ENCODE measurements around the gene PAPSS1.

The PAPSS1 gene

DNA sequence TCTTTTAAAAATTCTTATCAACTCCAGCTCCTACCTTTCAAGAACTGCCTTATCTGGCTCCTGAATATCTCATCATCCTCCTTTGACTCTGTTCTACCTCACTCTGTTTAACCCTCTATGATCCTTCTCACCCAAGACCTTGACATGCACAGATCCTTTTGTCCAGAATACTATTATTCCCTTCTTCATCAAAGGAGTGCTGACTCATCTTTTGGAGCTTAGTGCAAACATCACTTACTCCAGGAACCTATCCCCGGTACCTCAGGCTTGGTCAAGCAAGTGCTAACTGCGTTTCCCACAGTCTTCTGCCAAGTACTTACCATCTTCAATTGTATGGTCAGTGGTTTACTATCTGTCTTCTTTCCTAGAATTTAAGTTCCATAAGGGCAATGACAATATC, 96.0 kb downstream of the PAPSS1 start:
- no peak for DNase-seq (ENCODE audit: low read depth in 1 of 2, low spot score in 1 of 2)
- Histone ChIP-seq H3K4me3 (replicated peaks; ENCODE audit: insufficient read depth, low read length) (no peak overlapping the region), H3K27ac (replicated peaks) (no peak overlapping the region), H3K27me3 (ENCODE audit: insufficient read depth, poor library complexity, severe bottlenecking) (no peaks in the 10 kb centered on the region)
- TF ChIP-seq POLR2AphosphoS5 (IDR thresholded peaks at IDR 0.05; ENCODE audit: low read depth) (no peak), SPI1 (IDR thresholded peaks at IDR 0.05; ENCODE audit: borderline replicate concordance, low read depth) (no peak), GABPA (IDR thresholded peaks at IDR 0.05; ENCODE audit: low read depth) (no peak)
- TF ChIP-seq, protein P1, sequence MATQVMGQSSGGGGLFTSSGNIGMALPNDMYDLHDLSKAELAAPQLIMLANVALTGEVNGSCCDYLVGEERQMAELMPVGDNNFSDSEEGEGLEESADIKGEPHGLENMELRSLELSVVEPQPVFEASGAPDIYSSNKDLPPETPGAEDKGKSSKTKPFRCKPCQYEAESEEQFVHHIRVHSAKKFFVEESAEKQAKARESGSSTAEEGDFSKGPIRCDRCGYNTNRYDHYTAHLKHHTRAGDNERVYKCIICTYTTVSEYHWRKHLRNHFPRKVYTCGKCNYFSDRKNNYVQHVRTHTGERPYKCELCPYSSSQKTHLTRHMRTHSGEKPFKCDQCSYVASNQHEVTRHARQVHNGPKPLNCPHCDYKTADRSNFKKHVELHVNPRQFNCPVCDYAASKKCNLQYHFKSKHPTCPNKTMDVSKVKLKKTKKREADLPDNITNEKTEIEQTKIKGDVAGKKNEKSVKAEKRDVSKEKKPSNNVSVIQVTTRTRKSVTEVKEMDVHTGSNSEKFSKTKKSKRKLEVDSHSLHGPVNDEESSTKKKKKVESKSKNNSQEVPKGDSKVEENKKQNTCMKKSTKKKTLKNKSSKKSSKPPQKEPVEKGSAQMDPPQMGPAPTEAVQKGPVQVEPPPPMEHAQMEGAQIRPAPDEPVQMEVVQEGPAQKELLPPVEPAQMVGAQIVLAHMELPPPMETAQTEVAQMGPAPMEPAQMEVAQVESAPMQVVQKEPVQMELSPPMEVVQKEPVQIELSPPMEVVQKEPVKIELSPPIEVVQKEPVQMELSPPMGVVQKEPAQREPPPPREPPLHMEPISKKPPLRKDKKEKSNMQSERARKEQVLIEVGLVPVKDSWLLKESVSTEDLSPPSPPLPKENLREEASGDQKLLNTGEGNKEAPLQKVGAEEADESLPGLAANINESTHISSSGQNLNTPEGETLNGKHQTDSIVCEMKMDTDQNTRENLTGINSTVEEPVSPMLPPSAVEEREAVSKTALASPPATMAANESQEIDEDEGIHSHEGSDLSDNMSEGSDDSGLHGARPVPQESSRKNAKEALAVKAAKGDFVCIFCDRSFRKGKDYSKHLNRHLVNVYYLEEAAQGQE (IDR thresholded peaks at IDR 0.05; ENCODE audit: insufficient replicate concordance, low read depth), result no peak
- TF ChIP-seq, protein P2, sequence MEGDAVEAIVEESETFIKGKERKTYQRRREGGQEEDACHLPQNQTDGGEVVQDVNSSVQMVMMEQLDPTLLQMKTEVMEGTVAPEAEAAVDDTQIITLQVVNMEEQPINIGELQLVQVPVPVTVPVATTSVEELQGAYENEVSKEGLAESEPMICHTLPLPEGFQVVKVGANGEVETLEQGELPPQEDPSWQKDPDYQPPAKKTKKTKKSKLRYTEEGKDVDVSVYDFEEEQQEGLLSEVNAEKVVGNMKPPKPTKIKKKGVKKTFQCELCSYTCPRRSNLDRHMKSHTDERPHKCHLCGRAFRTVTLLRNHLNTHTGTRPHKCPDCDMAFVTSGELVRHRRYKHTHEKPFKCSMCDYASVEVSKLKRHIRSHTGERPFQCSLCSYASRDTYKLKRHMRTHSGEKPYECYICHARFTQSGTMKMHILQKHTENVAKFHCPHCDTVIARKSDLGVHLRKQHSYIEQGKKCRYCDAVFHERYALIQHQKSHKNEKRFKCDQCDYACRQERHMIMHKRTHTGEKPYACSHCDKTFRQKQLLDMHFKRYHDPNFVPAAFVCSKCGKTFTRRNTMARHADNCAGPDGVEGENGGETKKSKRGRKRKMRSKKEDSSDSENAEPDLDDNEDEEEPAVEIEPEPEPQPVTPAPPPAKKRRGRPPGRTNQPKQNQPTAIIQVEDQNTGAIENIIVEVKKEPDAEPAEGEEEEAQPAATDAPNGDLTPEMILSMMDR (IDR thresholded peaks at IDR 0.05; ENCODE audit: insufficient read depth, low read length), result no peak

DNA sequence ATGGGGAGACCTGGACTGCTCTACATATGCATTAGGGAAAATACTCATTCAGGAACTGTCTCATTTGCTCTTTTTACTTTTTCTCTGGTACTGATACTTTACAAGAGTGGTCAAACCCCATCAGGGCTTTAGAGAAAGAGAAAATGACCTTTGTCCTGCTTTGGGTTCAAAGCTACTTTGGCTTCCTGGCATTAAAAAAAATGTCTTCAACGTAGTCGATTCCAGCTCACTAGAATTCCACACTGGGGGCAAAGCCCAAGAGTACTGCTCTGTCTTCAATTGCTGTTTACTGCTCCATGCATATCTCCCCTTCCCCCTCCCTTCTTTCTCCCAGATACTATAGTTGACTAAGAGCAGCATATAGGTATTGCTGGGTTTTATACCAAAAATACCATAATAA, 98.0 kb downstream of the PAPSS1 start:
- H3K4me3 ChIP-seq (replicated peaks; ENCODE audit: insufficient read depth, low read length), result no peak overlapping the region
- no peak for DNase-seq (ENCODE audit: low read depth in 1 of 2, low spot score in 1 of 2)
- no peak overlapping the region for H3K27ac ChIP-seq (replicated peaks)
- H3K27me3 ChIP-seq (ENCODE audit: insufficient read depth, poor library complexity, severe bottlenecking), result no peaks in the 10 kb centered on the region
- no peak for TF ChIP-seq POLR2AphosphoS5 (IDR thresholded peaks at IDR 0.05; ENCODE audit: low read depth)
- TF ChIP-seq SPI1 (IDR thresholded peaks at IDR 0.05; ENCODE audit: borderline replicate concordance, low read depth), result no peak
- TF ChIP-seq GABPA (IDR thresholded peaks at IDR 0.05; ENCODE audit: low read depth), result no peak
- TF ChIP-seq, protein P2 (IDR thresholded peaks at IDR 0.05; ENCODE audit: insufficient read depth, low read length), result no peak
- TF ChIP-seq, protein P1 (IDR thresholded peaks at IDR 0.05; ENCODE audit: insufficient replicate concordance, low read depth), result no peak

DNA sequence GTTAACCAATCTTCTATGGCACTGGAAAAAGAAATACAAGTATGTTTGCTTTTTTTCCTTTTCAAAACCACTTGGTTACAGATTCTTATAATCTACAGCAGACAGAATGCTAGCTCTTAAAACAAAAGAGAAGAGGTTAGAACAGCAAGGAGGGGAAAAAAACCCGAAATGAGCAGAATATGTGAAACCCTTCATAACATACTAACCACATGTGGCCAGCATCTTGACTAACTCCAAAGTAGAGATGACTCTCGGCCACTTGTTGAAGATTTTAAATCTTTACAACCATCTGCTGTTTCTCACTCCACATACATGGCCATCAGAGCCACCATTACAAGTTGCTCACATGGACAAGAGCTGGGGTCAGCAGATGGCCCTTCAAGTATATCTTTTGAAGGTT, 100.3 kb downstream of the PAPSS1 start:
- no peak for DNase-seq (ENCODE audit: low read depth in 1 of 2, low spot score in 1 of 2)
- Histone ChIP-seq H3K27ac (replicated peaks) (no peak overlapping the region), H3K27me3 (ENCODE audit: insufficient read depth, poor library complexity, severe bottlenecking) (no peaks in the 10 kb centered on the region), H3K4me3 (replicated peaks; ENCODE audit: insufficient read depth, low read length) (no peak overlapping the region)
- no peak for TF ChIP-seq POLR2AphosphoS5 (IDR thresholded peaks at IDR 0.05; ENCODE audit: low read depth)
- TF ChIP-seq, protein P1 (IDR thresholded peaks at IDR 0.05; ENCODE audit: insufficient replicate concordance, low read depth), result no peak
- TF ChIP-seq, protein P2 (IDR thresholded peaks at IDR 0.05; ENCODE audit: insufficient read depth, low read length), result no peak
- no peak for TF ChIP-seq SPI1 (IDR thresholded peaks at IDR 0.05; ENCODE audit: borderline replicate concordance, low read depth)
- no peak for TF ChIP-seq GABPA (IDR thresholded peaks at IDR 0.05; ENCODE audit: low read depth)
